GM19238 (cell line): ENCODE data around the gene TNP2.
"Not testable (repeated sequence)": the region's sequence is repeated elsewhere in the genome, so short reads cannot be mapped to it uniquely, and the experiment has no call there.

ENCODE experiments used
- DNase-seq: peaks from one replicate; pipeline ENCODE4 v3.0.0; 2011; ENCODE audit warnings: low spot score; ENCODE audit not compliant: insufficient read length

The TNP2 gene

GRCh38 chr16:11300560-11300892, 31.4 kb upstream of the TNP2 start:
- DNase-seq: no peak

DNA sequence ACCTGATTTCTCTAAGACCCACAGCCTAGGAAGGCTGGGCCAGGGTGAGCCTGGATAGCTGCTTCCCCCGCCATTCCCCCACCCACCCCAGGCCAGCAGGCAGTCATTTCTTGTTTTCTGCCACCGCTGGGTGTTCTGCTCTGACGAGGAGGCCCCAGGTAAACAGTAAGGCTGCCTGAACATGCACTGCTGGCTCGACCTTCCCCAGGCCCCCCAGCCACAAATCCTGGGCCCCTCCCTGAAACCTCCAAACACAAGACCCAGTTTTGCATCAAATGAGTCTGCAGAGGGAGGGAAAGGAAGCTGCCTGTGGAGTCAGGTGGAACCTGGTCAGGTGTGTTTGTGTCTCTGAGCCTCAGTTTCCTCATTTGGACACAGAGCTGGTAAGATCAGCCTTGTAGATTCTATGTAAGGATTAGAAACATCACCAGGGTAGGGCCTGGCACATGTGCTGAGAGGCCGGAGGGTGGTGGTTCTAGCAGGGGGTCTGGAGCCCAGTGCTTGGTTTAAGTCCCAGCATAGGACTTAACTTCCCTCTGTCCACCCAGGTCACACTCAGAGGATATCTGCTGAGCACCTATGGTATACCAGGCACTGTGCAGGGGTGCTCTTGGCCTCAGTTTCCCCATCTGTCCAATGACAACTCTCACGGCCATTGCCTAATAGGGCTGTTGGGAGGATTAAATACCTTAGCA, 30.9 kb upstream of the TNP2 start:
- DNase-seq: no peak

- not testable (repeated sequence) for DNase-seq
Measured at GRCh38 chr16:11298950-11299547, 29.9 kb upstream of the TNP2 start.

GRCh38 chr16:11298143-11298900, 29.2 kb upstream of the TNP2 start:
- DNase-seq: no peak

DNA sequence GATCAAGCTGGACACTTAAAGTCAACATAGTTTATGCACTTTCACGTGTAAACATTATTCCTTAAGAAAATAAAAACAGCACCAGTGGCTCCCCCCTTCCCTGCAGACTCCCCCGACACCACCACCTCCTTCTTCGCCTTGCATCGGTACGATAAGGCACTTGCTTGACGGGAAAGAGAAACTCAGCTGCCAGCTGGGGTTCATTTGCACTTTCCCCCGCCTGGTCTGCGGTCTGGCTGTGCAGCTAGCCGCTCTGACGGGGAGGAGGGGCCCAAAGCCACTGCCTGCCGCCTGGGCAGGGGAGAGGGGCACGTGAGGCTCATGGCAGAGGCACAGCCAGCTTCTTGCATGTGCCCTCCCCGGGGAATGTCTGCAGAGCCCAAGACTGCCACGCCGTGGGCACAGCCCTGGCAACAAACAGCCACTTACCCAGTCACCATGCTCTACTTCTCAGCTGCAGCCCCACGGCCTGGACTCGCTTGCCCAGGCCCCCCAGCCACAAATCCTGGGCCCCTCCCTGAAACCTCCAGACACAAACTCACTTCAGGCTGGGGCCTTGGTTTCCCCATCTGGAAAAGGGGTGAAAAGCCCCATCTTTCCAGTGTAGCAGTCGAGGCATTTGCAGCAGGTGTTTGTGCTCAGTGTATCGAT, 28.5 kb upstream of the TNP2 start:
- peak; percentile 68 for DNase-seq

- no peak for DNase-seq
Measured at GRCh38 chr16:11296706-11297491, 27.8 kb upstream of the TNP2 start.

DNA sequence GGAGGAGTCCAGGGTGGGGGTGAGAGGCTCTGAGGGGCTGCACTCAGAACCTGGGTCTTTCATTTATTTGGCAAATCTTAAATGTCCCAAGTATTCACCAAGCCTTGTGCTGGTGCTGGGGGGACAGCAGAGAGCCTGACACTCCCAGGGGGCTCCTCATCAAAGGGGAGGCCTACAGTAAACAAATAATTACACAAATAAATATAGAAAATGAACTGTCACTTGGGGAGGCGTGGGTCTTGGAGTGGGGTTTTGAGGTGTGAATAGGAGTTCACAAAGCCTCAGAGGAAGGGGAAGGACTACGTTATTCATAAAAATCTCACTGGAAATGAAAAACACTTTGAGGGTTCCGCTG, 27.2 kb upstream of the TNP2 start:
- DNase-seq: no peak

GRCh38 chr16:11295672-11296071, 26.5 kb upstream of the TNP2 start:
- DNase-seq: no peak

- no peak for DNase-seq
Measured at GRCh38 chr16:11292076-11292748, 23.1 kb upstream of the TNP2 start.

- DNase-seq: no peak
Measured at GRCh38 chr16:11291091-11291703, 22.1 kb upstream of the TNP2 start.

- no peak for DNase-seq
Measured at GRCh38 chr16:11290102-11290893, 21.2 kb upstream of the TNP2 start.

DNA sequence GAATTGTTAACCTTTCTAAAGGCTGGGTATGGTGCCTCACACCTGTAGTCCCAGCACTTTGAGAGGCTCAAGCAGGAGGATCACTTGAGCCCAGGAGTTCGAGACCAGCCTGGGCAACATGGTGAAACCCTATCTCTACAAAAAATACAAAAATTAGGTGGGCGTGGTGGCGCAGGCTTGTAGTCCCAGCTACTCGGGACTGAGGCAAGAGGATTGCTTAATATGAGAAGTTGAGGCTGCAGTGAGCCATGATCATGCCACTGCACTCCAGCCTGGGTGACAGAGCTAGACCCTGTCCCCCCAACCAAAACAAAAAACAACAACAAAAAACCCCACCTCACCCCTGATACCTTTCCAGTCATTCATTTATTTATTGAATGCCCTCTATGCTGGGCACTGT, 20.6 kb upstream of the TNP2 start:
- not testable (repeated sequence) for DNase-seq

- no peak for DNase-seq
Measured at GRCh38 chr16:11289202-11289601, 20.1 kb upstream of the TNP2 start.

- DNase-seq: no peak
Measured at GRCh38 chr16:11285842-11286241, 16.7 kb upstream of the TNP2 start.

GRCh38 chr16:11283820-11284248, 14.7 kb upstream of the TNP2 start:
- DNase-seq: no peak

DNA sequence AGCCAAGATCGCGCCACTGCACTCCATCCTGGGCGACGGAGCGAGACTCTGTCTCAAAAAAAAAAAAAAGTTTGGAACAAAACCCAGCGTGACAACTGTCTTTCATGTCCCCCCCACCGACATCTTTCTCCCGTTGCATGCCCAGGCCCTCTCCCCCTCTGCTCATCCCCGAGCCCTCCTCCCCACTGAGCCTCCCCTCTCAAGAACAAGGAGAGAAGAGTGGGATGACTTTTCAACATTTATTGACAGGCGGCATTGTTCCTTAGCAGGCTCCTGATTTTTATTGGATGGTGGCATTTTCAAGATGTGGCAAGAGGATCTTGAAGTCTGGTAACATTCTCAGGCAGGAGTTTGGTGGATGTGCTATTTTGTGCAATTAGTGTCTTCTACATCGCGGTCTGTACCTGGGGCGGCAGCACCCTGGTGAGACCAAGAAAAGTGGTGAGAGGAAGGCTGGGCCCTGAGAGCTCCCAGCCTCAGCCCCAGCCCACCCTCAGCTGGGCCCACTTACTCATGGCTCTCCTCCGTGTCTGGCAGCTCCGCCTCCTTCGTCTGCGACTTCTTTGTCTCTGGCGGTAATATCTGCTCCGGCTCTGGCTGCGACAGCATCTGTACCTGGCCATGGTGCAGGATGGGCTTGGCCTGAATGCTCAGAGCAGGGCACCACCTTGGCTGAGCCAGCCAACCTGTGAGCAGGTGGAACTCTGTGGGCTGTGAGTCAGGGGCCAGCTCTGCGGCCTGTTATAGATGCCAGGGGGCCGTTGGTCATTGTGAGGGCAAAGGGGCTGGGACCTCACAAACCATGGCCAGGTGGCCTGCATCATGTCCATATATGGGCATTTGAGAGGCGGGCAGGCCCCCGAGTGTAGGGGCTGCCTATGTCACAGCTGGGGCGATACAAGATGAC, 11.7 kb upstream of the TNP2 start, which contains the start of gene PRM1:
PRM1 (minus strand) TSS at position 715 of the 907 bp plus-strand sequence; CDS start at position 623, 92 bp downstream.
- no peak for DNase-seq

DNA sequence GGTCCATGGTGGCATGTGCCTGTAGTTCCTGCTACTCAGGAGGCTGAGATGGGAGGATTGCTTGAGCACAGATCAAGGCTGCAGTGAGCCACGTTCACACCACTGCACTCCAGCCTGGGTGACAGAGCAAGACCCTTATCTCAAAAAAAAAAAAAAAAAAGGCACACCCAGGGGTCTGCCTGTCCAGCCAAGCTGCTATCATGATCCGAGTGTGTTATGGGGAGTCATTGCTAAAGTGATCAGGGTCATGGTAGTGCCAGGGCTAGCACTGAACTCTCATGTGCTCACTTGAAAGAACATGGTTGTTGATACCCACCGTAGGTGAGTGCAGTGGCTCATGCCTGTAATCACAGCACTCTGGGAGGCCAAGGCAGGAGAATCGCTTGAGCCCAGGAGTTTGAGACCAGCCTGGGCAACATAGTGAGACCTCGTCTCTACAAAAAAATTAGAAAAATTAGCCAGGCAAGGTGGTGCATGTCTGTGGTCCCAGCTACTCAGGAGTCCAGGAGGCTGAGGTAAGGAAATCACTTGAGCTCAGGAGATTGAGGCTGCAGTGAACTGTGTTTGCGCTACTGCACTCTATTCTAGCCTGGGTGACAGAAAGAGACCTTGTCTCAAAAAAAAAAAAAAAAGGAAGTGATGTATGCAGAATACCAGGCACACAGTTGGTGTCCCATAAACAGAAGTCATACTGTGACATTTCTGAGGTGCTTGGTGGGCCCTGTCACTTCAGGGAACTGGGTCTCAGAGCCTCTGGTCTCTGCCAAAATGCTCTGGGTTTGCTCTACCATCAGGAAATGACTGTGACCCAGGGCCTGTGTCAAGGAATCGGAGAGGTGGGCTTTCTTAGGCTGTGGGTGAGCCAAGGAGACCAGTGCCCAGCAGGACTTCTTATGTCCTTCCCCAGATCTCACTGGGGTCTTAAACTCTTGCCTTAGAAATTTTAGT, 9.8 kb upstream of the TNP2 start:
- no peak for DNase-seq
